Measurements from ENCODE around the gene SYP.

GRCh38 chrX:49231333-49232000, 31.5 kb upstream of the SYP start:
- TF ChIP-seq CTCF (IDR thresholded peaks at IDR 0.05), result no peak
- TF ChIP-seq POLR2A (IDR thresholded peaks at IDR 0.05), result no peak
- no peak for TF ChIP-seq POLR2AphosphoS5 (IDR thresholded peaks at IDR 0.05)
